ENCODE measurements around the gene CSRNP3.

CSRNP3 gene

DNA sequence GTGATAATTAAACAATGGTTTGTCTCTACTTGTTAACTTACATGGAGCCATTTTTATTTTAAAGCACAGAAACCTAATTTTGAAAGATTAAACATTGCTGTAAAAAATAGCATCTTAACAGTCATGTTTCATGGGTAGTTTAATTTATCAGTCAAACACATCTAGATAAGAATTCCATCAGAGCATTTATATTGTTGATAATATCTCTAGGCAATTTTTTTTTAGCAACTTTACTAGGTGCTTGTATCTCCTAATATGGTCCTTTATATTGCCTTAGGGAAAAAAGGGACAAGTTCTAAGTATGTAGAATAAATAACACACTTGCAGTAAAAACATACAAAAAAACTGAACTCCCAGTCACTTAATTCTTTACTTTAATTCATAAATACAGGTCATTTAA lies 863 bp downstream of the CSRNP3 start:
- no peak for DNase-seq (ENCODE audit: low read depth, low spot score)

DNA sequence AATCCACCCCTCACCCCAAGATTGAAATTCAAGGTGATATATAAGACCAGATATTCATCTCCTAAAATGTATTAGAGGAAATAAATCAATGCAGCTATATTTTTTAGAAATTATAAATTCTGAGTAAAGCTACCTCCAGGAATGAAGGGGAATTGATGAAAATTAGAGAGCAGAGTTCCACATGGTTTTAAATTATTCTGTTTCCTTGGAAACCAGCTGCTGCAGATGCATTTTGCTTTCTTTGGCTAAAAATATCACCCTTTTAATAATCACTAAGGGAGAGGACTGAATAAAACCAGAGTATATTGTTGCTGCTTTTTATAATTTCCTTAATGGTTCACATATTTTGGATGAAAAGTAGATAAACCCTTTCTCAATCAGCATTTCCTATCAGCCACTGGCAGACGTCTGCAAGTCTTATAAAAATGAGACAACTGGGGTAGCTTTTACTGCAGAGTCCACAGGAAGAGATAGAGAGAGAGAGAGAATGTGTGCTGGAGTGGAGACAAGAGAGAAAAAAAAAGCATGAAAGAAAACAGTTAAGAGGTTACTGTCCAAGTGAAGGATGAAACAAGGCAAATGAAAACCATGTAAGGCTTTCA lies 2.0 kb downstream of the CSRNP3 start:
- DNase-seq (ENCODE audit: low read depth, low spot score) = peak; percentile 11

DNA sequence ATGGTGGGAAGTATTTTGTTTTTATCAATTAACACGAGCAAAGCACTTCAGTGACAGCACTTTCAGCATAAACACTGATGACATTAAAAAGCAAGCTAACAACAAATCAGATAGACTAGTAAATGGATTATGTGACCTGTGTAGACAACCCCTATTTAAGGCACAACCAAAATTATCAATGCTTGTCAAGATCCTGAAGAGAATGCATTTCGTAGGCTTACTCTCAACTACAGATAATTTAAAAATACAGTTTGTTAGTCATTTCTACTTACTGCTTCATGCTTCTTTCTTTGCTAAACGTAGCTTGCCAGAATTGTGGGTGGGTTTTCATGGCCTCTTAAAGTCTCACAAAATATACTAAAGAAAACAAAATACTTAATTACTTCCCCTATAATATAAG lies 3.4 kb downstream of the CSRNP3 start:
- DNase-seq (ENCODE audit: low read depth, low spot score) = no peak

DNA sequence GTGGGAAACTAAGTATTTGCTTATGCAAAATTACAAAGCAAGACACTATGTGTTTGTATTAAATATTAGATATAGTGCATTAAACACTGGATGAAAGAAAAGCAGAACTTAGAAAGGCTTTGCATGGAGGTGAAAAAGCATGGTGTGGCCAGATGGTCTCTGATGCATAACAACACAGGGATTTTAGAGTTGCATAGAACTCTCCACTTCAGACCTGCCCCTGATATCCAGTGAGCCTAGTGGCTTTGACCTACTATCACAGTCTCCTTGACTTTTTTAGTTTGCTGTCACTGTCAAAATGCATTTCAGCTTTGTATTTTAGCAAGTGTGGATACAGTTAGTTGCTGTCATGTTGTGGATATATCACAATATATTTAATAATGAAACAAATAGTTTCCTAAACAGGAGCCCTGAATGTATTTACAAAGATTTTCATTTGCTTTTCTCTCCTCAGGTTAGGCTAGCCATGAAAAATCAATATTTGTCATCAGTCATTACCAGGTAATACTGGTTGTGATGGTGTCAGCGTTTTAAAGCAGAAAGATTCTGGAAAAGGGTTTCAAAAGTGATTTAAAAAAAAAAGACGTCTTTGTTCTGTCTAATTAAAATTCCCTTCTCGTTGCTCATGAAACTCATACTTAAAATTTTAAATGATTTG lies 5.2 kb downstream of the CSRNP3 start:
- no peak for DNase-seq (ENCODE audit: low read depth, low spot score)

DNA sequence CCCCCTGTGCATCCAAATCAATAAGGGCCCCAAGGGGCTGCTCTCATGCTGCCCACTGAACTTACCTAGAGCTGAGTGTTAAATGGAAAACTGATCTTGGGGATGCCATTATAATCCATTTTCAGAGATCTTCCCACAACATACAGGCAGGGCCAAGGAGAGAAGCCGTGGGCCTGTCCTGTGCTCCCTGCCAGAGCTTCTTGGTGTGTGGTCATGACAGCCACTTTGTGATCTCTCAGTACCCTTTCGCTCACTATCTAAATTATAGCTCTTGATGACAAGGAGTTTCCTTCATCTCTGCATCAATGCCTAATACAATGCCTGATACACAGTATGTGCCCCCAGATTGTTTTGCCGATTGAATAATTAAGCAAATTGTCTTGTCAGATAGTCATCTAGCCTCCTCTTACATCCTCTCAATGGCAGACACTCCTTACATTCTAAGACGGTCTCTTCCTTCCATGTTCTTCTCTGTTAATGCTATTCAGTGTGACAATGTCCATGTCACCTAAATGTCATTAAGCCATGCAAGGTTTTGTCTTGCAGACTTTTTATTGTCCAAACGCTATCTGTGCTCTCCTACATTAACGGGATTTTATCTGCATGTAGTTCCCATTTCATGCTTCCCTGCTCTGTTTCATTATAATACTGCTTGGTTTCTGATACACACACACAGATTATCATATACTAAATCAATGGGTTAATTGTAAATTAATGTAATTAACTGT lies 5.9 kb downstream of the CSRNP3 start:
- no peak for DNase-seq (ENCODE audit: low read depth, low spot score)

DNA sequence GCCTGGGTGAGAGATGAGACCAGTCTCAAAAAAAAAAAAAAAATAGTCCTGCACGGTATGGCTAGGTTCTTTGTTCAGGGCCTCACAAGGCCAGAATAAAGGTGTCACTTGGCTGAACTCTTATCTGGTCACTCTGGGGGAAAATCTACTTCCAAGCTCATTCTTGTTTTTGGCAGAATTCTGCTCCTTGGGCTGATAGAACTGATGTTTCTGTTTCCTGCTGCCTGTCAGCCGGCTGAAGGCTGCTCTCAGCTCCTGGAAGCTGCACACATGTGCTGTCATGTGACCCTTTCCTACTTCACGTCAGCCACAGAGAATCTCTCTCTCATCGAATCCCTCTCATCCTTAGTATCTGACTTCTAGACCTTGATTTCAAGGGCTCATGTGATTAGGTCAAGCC lies 10.4 kb downstream of the CSRNP3 start:
- no peak for DNase-seq (ENCODE audit: low read depth, low spot score)

DNA sequence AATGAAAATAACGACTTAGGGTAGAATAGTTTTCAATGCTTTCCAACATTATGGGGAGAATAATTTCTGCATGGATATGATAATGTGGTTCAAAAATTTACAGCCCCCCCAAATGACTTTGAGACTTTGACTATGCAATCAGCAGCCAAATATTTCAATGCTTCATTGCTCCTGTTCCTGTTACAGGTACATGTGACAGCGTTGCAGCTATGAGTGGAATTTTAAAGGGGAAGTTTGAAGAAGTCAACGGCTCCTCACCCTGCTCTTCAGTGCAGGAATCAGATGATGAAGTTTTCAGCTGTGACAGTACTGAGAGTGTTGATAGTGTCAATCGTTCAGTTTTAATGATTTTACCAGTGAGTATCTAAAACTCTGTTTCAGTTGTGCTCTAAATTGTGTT lies 25.1 kb downstream of the CSRNP3 start:
- DNase-seq (ENCODE audit: low read depth, low spot score) = no peak

DNA sequence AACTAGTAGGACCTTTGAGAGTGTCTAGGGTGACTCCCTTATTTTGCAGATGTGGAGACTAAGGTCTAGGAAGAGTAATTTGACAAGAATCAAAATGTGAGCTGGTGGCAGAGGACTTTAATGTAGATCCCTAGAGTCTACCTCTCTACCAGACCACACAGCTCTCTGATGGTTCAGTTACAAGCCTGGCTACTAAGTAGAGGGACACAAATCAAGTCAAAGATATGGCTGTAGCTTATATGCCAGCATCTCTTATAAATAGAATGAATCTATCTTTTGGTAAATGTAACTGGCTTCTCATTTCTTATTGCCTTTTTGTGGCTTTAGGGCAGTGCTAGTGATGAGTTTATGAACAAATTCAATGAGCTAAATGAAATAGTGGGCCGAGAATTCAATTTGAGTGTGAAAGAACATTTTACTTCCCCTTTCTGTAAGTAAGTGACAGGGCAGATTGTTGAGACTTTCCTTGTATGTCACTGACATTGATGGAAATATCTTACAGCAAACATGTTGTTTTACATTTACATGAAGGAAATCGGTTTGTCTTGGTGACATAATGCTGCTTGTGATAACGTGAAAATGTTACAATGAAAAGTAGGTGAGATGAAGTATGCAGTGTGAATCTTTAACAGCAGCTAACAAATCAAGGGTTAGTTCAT lies 28.3 kb downstream of the CSRNP3 start:
- no peak for DNase-seq (ENCODE audit: low read depth, low spot score)

DNA sequence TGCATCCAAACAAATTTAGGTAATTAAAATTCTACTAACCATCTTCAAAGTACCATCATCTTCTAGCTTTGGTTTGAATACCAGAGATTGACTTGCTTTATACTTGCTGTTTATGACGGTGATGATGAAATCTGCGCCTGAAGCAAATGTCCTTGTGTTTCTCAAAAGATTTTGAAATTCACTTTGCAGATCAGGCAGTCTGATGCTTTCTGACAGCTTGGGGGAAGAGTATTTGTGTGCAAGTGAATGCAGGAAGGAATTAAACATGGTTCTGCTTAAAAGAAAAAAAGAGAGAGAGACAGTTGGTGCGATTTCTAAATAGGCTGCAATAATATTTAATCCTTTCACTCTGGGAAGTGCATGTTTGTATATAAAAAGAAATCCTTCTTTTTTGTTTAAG lies 29.6 kb downstream of the CSRNP3 start:
- no peak for DNase-seq (ENCODE audit: low read depth, low spot score)

DNA sequence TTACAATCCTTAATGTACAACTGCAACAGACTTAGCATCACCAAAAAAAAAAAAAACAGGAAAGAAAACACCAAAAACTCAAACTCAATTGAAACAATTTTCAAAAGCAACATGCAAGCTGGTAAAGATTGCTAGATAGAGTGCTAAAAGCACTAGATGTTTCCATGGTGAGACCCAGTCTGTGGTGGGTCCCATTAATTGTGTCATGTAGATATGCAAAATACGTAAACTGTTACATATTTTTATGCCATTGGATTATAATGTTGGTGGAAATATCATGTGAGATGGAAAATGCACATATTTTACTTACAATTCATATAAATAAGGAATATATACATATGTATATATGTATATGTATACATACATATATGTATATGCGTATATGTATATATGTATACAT lies 30.5 kb downstream of the CSRNP3 start:
- no peak for DNase-seq (ENCODE audit: low read depth, low spot score)

DNA sequence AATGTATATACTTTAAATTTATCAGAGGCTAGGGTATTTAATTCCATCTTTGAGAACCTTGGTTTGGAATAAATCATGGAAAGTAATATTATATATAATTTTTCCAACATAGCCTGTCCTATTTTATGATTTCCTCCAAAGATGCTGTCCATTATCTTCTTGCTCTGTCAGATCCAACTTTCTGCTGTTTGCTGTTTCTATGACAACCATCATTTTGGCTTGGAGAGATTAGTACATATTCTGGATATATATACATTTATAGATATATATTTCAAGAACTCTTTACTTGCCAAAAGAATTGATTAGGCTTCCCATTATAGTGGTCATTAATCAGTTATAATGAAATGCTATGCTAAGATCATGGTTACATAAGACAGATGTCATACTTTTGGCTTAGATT lies 31.3 kb downstream of the CSRNP3 start:
- no peak for DNase-seq (ENCODE audit: low read depth, low spot score)

DNA sequence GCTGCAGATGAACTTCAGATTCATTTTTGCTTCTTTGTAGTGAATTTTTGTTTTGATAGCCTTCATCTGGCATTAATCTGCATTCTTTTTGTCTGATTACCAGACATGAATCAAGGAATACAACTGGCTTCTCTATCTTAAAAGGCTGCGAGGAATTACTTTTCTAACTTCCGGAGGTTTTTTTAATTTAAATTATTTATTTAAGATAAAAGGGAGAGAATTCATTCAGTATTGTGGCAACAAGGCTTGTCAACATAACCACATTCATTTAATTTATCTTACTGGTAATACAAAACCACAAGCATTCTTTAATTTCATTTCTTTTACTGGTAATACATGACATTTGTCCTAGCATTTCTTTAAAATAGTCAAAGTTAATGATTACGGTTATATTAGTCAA lies 36.0 kb downstream of the CSRNP3 start:
- DNase-seq (ENCODE audit: low read depth, low spot score) = no peak

DNA sequence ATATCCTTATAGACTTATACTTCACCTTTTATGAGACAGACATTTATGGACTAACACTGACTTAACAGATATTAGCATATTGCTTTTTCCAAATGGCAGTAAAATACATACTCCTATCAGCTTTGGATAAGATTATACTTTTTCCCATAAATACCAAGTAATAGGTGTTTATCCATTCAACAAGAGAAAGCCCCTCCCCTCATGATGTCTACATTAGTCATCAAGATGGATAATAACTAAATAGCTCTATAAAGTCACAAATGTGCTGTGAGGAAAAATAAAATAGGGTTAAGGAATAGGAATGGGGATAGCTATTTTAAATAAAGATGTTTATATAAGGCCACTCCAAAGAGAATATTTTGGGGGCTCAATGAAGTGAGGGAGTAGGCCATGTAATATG lies 39.4 kb downstream of the CSRNP3 start:
- DNase-seq (ENCODE audit: low read depth, low spot score) = no peak

DNA sequence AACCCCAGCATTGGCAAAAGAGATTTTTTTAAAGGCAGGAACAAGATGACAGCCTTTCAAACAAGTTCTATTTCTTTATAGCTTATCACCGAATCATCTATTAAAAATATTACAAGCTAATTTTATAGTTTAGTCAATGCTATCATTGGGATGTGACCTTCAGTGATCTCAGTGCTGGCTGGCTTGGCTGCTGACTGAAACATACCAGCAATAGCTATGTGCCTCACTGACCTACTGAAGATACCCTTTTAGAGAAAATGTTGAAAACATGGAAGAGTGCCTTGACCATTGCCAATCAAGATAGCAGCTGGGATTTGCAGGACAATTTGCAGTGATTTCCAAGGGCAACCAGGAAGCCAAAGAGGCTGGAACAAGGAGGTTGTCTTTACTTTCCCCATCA lies 44.0 kb downstream of the CSRNP3 start:
- DNase-seq (ENCODE audit: low read depth, low spot score) = no peak

DNA sequence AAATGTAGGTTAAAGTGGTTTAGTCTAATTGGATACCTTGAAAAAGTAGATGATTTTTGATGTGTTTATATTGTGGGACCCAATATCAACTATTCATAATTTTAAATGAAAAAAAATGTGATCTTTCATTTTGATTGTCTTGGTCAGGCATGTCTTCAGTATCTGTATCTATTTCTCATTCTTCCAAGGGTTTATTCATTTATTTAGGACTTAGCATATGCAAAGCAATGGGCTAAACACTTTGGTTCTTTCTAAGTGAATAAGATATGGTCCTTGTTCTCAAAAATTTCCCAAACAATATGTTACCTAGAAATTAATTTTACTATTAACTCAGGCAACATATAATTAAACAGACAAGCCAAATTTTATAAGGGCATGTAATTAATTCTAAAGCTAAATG lies 49.1 kb downstream of the CSRNP3 start:
- DNase-seq (ENCODE audit: low read depth, low spot score) = no peak

DNA sequence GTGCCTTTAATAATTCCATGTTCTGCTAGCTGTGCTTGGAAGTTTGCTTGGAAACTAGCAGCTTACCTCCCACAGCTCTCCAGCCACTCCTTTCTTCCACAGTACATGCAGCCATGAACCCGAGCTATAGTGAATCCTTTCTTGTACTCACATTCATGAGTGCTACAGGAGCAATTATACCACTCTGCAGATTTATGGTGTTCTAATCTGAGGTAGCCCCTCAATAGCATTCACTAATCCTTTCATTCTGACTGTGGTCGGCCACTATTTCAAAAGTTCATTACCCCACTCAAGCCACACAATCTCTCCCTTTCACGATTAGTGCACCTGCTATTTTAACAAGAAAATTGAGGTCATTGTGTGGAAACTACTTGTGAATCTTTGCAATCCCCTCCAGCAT lies 53.2 kb downstream of the CSRNP3 start:
- DNase-seq (ENCODE audit: low read depth, low spot score) = no peak

DNA sequence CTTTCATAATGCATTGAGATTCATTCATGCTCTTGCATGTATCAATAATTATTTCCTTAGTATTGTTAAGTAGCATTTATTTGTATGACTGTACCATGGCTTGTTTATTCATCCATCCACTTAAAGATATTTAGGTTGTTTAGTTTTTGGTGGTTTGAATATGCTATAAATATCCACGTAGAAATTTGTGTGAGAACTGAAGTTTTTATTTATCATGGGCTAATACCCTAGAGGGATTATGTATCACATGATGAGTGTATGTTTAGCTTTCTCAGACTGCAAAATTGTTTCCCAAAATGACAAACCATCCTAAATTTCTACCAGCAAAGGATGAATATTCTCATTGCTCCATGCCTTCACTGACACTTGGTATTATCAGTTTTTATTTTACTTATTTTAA lies 55.2 kb downstream of the CSRNP3 start:
- DNase-seq (ENCODE audit: low read depth, low spot score) = no peak

DNA sequence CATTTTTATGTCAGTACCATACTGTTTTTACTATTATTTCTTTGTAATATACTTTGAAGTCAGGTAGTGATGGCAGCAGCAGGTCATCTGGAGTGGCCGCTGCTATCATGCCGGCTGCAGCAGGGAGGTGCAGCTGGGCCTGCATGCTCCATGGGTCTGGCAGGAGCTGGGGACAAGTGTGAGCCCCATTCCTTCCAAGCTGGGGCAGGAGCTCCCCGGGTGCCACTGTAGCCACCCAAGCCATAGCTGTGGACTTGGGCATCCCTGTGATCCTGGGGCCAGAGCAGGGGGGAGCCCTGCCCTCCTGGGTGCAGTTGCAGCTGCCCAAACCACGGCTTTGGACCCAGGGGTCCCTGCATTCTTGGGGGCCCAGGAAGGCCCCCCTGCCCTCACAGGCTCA lies 59.2 kb downstream of the CSRNP3 start:
- no peak for DNase-seq (ENCODE audit: low read depth, low spot score)

DNA sequence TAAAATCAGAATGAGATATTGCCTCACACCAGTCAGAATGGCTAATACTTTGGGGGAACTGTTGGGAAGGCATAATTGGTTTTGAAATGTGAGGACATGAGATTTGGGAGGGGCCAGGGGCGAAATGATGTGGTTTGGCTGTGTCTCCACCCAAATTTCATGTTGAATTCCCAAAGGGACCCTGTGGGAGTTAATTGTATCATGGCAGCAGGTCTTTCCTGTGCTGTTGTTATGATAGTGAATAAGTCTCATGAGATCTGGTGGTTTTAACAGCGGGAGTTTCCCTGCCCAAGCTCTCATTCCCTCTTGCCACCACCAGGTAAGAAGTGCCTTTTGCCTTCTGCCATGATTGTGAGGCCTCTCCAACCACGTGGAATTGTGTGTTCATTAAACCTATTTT lies 59.6 kb downstream of the CSRNP3 start:
- DNase-seq (ENCODE audit: low read depth, low spot score) = no peak

DNA sequence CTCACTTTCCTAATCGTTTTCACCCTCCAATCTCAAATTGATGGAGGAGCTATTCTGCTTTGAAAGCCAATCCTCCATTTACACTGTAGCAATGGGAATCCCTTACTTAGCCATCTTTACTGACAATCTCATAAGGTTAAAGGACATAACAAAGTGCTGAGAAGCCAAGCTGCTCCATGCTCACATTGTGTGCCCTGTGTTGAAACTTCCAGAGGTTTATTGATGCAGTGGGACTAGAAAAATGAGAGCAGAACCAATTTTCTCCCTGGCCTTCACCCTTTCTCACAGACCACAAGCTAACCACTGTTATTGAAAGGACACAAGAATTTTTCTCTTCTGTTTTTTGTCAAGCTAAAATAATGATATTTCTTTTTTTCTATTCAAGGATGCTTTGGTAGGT lies 63.8 kb downstream of the CSRNP3 start:
- DNase-seq (ENCODE audit: low read depth, low spot score) = no peak

DNA sequence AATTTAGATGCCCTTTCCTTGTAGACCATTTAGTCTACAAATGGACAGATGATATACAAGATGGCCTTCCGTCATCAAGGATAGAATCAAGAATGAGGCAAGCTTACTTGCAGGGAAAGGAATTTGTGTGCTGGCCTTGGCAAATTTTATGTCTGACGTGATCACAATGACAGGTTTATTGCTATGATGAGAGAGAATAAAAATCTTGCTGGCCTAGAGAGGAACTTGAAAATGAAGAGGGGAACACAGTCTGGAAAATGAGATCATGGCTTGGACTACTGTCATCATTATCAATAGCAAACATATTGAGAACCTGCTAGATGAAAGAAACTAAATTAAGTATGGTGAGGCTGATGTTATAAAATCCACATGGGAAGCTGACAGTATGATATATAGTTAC lies 66.0 kb downstream of the CSRNP3 start:
- no peak for DNase-seq (ENCODE audit: low read depth, low spot score)

DNA sequence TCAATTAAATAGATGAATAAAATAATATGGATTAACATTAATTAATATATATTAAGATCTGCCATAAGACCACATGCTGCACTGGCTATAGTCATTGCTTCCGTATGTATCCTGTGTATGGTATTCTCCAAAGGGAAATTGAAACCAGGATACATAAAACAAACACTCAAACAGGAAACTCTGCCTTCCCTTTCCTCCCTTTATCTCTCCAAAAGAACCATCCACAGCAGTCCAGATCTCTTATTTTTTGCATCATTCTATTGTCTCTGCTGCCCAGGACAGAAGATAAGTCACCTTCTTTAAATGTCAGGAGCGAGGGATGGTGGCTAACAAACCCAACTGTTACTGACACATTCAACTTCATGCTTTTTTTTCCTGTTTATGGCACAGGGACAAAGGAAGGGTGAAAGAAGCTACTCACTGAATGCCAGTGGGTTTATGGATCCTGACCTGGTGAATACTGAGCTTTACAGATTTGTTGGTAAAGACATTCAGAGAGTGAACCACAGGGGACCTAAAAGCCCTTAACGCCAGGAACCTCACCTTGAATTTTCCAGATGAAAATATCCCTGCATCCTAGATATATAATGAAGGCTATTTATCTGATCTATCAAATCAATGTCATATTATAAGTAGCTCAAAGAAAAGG lies 67.5 kb downstream of the CSRNP3 start:
- DNase-seq (ENCODE audit: low read depth, low spot score) = no peak

Data from astrocyte of the hippocampus (primary cell).